ENCODE results near the gene RECQL5. TPM values are rescaled to one million over a fixed set of nuclear protein-coding genes. Genes with fewer than 3 reads are reported as not detected.

Gene RECQL5
- total RNA-seq, 4 donors from 2014 or later, result 25.1 to 82.8 (median 34.0) TPM

DNA sequence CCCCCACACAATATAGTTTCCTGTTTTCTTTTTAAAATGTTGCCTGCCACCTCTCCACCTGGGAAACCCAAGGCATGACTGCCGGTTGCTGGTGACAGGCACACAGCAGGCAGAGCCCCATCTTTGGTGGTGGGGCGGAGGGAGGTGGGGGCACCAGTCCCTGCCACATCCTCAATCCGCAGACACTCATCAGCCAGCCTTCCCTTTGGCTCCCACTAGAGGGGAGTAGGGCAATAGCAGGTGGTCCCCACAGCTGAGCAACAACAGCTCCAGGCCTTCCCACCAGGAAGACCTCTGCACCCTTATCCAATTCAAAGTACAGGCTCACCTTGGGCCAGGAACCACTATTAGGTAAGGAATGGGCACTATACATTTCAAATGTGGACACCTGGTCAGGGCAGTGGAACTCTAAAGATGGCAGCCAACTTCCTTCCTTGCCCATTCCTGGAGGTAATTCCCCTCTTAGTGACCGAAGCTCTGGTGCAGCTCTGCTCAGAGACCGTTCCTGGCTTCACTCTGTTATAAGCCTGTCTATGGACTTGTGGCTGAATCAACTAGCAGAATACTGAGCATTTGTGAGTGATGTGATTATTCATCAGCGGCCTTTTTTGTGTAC, 13.9 kb downstream of the RECQL5 start:
- H3K27me3 ChIP-seq, result no peaks in the 10 kb centered on the region
- intact Hi-C loops (cut with DNase I), result no loop called here
- H3K9me3 ChIP-seq, result no peaks in the 10 kb centered on the region
- H3K4me1 ChIP-seq, result no peaks in the 10 kb centered on the region
- TF ChIP-seq, protein P1, sequence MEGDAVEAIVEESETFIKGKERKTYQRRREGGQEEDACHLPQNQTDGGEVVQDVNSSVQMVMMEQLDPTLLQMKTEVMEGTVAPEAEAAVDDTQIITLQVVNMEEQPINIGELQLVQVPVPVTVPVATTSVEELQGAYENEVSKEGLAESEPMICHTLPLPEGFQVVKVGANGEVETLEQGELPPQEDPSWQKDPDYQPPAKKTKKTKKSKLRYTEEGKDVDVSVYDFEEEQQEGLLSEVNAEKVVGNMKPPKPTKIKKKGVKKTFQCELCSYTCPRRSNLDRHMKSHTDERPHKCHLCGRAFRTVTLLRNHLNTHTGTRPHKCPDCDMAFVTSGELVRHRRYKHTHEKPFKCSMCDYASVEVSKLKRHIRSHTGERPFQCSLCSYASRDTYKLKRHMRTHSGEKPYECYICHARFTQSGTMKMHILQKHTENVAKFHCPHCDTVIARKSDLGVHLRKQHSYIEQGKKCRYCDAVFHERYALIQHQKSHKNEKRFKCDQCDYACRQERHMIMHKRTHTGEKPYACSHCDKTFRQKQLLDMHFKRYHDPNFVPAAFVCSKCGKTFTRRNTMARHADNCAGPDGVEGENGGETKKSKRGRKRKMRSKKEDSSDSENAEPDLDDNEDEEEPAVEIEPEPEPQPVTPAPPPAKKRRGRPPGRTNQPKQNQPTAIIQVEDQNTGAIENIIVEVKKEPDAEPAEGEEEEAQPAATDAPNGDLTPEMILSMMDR (IDR thresholded peaks at IDR 0.05), result peak; percentile 36 to 61 (median 45)
- TF ChIP-seq POLR2A (IDR thresholded peaks at IDR 0.05), result no peak
- H3K4me3 ChIP-seq, result no peak overlapping the region
- no peak overlapping the region for H3K27ac ChIP-seq
- DNase-seq, result no peak
- peaks cover 0 to 81% (median 15%) of the 10 kb centered on the region in 3 donors for H3K36me3 ChIP-seq
- WGBS, 2 donors, result 77 to 79% methylated on average over 3 to 6 of the region's 6 CpGs

DNA sequence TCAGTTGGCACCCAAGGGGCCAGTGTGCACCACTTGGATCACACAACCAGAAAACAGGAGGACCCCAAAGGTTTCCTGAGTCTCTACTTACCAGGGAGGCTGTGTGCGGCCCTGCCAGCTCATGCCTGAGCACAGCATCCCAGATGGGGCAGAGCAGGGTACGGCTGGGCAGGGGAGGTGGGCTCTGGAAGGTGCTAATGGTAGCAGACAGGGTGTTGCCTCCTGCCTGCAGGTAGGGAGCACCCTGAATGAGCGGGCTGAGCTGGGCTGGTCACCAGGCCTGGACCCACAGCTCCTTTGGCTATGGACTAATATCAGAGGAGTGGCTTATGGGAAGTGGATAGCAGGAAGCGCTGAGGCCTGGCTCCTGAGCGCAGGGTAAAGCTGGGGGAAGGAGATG, 14.6 kb downstream of the RECQL5 start:
- no peak for TF ChIP-seq POLR2A (IDR thresholded peaks at IDR 0.05)
- TF ChIP-seq, protein P1 (IDR thresholded peaks at IDR 0.05), result no peak
- DNase-seq, result no peak
- H3K36me3 ChIP-seq, result peaks cover 0 to 81% (median 15%) of the 10 kb centered on the region in 3 donors
- no peak overlapping the region for H3K4me3 ChIP-seq
- H3K27ac ChIP-seq, result no peak overlapping the region
- H3K4me1 ChIP-seq, result no peaks in the 10 kb centered on the region
- 94 to 95% methylated on average over 2 to 5 of the region's 5 CpGs for WGBS, 2 donors
- H3K27me3 ChIP-seq, result no peaks in the 10 kb centered on the region
- intact Hi-C loops (cut with DNase I), result no loop called here
- no peaks in the 10 kb centered on the region for H3K9me3 ChIP-seq

DNA sequence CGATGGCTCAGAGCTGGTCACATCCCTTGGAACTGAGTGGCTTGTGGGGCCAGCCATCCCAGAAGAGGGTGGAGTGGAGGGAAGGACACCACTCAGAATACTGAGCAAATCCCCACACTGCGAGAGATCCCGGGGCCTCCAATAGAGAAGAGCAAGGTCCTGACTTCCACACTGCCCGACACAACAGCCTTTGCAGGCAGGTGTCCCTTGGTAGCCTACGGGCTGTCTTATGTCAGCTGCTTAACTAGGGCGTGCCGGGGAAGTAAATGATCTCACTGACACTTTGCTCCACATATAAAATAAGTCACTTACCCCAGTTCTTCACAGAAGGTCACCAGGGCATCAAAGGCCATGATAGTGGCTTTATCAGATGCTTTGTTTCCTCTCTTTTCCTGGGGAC, 16.1 kb downstream of the RECQL5 start:
- 92 to 94% methylated on average over 5 to 7 of the region's 7 CpGs for WGBS, 2 donors
- no peak for DNase-seq
- no peaks in the 10 kb centered on the region for H3K27me3 ChIP-seq
- H3K9me3 ChIP-seq, result no peaks in the 10 kb centered on the region
- TF ChIP-seq, protein P1 (IDR thresholded peaks at IDR 0.05), result no peak
- no peak for TF ChIP-seq POLR2A (IDR thresholded peaks at IDR 0.05)
- no peak overlapping the region for H3K27ac ChIP-seq
- H3K36me3 ChIP-seq, result peaks cover 0 to 84% (median 14%) of the 10 kb centered on the region in 3 donors
- no peak overlapping the region for H3K4me3 ChIP-seq
- intact Hi-C loops (cut with DNase I), result no loop called here
- peaks cover 0 to 9% (median 1%) of the 10 kb centered on the region in 3 donors for H3K4me1 ChIP-seq

DNA sequence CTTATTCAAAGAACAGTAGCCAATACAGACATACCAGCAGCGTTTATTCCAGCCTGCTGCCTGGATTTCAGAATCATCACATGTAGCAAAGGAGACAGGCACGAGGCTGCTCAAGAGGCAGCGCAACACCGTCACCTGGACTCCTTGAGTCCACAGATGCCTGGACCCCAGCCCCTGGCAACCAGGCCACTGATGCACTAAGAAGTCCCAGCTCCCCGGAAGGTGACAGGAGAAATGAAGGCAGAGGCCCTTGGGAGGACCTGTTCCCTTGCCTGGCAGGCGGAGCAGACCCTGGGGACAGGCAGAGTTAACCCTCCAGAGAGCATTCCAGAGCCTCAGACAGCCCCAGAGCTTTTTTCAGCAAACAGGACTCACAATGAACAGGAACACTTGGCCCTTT, 17.3 kb downstream of the RECQL5 start:
- Histone ChIP-seq H3K27ac (no peak overlapping the region), H3K9me3 (no peaks in the 10 kb centered on the region), H3K27me3 (no peaks in the 10 kb centered on the region), H3K36me3 (peaks cover 0 to 73% (median 11%) of the 10 kb centered on the region in 3 donors), H3K4me3 (no peak overlapping the region), H3K4me1 (peaks cover 0 to 21% (median 3%) of the 10 kb centered on the region in 3 donors)
- no peak for TF ChIP-seq POLR2A (IDR thresholded peaks at IDR 0.05)
- TF ChIP-seq, protein P1 (IDR thresholded peaks at IDR 0.05), result no peak
- intact Hi-C loops (cut with DNase I), result no loop called here
- DNase-seq, result no peak
- 90 to 95% methylated on average over 3 to 4 of the region's 6 CpGs for WGBS, 2 donors

DNA sequence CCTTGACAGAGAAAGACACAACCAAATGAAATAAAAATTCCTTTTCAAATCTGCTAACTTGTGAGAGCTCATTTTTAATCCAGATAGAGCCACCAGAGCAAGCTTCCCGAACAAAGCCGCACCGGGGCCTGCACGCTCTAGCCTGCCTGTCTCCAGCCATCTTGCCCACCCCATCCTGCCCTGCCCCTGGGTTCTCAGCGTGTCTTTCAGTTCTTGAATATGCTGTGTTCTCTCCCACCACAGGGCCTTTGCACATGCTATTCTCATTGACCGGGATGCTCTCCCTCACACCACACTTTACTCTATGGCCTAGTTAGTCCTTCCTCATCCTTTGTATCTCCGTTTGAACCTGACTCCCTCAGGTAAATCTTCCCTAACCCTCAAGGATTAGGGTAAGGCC, 19.0 kb downstream of the RECQL5 start:
- Histone ChIP-seq H3K27me3 (no peaks in the 10 kb centered on the region), H3K4me1 (peaks cover 14 to 39% (median 15%) of the 10 kb centered on the region in 3 donors), H3K9me3 (no peaks in the 10 kb centered on the region), H3K27ac (no peak overlapping the region), H3K4me3 (no peak overlapping the region), H3K36me3 (peaks cover 0 to 71% (median 11%) of the 10 kb centered on the region in 3 donors)
- DNase-seq, result no peak
- intact Hi-C loops (cut with DNase I), result no loop called here
- TF ChIP-seq, protein P1 (IDR thresholded peaks at IDR 0.05), result no peak
- TF ChIP-seq POLR2A (IDR thresholded peaks at IDR 0.05), result no peak
- WGBS, 2 donors, result 94 to 96% methylated on average over 7 of the region's 7 CpGs
